HepG2 (cell line): ENCODE data around the gene NAT10. TPM values are rescaled to one million over a fixed set of nuclear protein-coding genes. Genes with fewer than 3 reads are reported as not detected.

ENCODE experiments used
- AKAP8 ChIP-seq: sonication (generic); formaldehyde crosslinking; IDR thresholded peaks from 2 replicates; pipeline ENCODE4 v1.5.1; 2020; ENCODE audit warnings: mild to moderate bottlenecking, missing genetic modification reagents
- GATAD1 ChIP-seq: IDR thresholded peaks from 2 replicates; pipeline ENCODE4 v1.6.1; 2016; ENCODE audit warnings: missing genetic modification reagents, missing compliant biosample characterization
- HDAC6 ChIP-seq: fragments of 200-600 bp; sonication (generic); IDR thresholded peaks from 2 replicates; pipeline ENCODE4 v1.7.0; 2017; ENCODE audit warnings: mild to moderate bottlenecking, antibody characterized with exemption, low read length, low read depth
- KDM6A ChIP-seq: IDR thresholded peaks from 2 replicates; pipeline ENCODE4 v1.6.1; 2016; ENCODE audit warnings: low read depth
- KMT2A ChIP-seq: sonication (generic); formaldehyde crosslinking; IDR thresholded peaks from 2 replicates; pipeline ENCODE4 v1.4.0; 2020; ENCODE audit warnings: missing genetic modification reagents
- MZF1 ChIP-seq: sonication (generic); formaldehyde crosslinking; IDR thresholded peaks from 2 replicates; pipeline ENCODE4 v1.8.1; 2023; ENCODE audit warnings: mild to moderate bottlenecking, missing genetic modification reagents, borderline replicate concordance
- ZEB1 ChIP-seq: IDR thresholded peaks from 2 replicates; pipeline ENCODE4 v1.6.1; 2012; ENCODE audit warnings: mild to moderate bottlenecking, low read depth, inconsistent platforms; ENCODE audit not compliant: insufficient replicate concordance
- ZNF296 ChIP-seq: sonication (generic); formaldehyde crosslinking; conservative IDR thresholded peaks from 2 replicates; pipeline ENCODE4 v1.5.0; 2020; ENCODE audit warnings: mild to moderate bottlenecking, missing genetic modification reagents
- ZSCAN21 ChIP-seq: sonication (generic); formaldehyde crosslinking; IDR thresholded peaks from 2 replicates; pipeline ENCODE4 v1.8.0; 2022; ENCODE audit warnings: mild to moderate bottlenecking, missing genetic modification reagents, moderate library complexity, borderline replicate concordance
- polyA plus RNA-seq, 8 experiments: library from polyadenylated mRNA; depleted of rRNA in 3 of 8; stranded (reverse) in 7 of 8; unstranded in 1 of 8; fragments of >200 nt; fragmentation: Illumina TruSeq in 4 of 8; extraction: Trizol in 4 of 8; gene quantifications; 2 replicates each; pipeline versions ENCODE4 v1.2.1 to v1.2.3, GENCODE V29; 2011 to 2016; ENCODE audit warnings: low read depth in 4 of 8, missing spikeins in 1 of 8, mixed read lengths in 1 of 8; ENCODE audit not compliant: insufficient read depth in 1 of 8
- total RNA-seq, 5 experiments: library from RNA; depleted of rRNA; stranded (reverse); fragments of >200 nt; fragmentation: Illumina TruSeq; extraction: Trizol; gene quantifications; 2 replicates each; pipeline ENCODE4 v1.2.3, GENCODE V29; 2016; ENCODE audit warnings: low read depth in 1 of 5
- TF ChIP-seq, protein P1 (sequence below), 2 experiments: sonication (generic) in 1 of 2; formaldehyde crosslinking in 1 of 2; IDR thresholded peaks; 2 replicates each; pipeline versions ENCODE4 v1.4.0 to v1.6.1; 2016 to 2020; ENCODE audit warnings: borderline replicate concordance in 1 of 2, low read depth in 1 of 2, mild to moderate bottlenecking in 1 of 2, missing genetic modification reagents in 1 of 2
- TF ChIP-seq, protein P2 (sequence below): sonication (generic); formaldehyde crosslinking; IDR thresholded peaks from 2 replicates; pipeline ENCODE4 v1.4.0; 2020; ENCODE audit warnings: mild to moderate bottlenecking, missing genetic modification reagents
- TF ChIP-seq, protein P3 (sequence below): sonication (generic); formaldehyde crosslinking; IDR thresholded peaks from 2 replicates; pipeline ENCODE4 v1.4.0; 2020; ENCODE audit warnings: mild to moderate bottlenecking, low read depth, missing genetic modification reagents

NAT10 gene
- total and polyA plus RNA-seq, 2 of the 13 experiments (the other 11 are each of a cell fraction or from before 2014, with no cell fraction given), result 33.9 to 51.9 TPM

DNA sequence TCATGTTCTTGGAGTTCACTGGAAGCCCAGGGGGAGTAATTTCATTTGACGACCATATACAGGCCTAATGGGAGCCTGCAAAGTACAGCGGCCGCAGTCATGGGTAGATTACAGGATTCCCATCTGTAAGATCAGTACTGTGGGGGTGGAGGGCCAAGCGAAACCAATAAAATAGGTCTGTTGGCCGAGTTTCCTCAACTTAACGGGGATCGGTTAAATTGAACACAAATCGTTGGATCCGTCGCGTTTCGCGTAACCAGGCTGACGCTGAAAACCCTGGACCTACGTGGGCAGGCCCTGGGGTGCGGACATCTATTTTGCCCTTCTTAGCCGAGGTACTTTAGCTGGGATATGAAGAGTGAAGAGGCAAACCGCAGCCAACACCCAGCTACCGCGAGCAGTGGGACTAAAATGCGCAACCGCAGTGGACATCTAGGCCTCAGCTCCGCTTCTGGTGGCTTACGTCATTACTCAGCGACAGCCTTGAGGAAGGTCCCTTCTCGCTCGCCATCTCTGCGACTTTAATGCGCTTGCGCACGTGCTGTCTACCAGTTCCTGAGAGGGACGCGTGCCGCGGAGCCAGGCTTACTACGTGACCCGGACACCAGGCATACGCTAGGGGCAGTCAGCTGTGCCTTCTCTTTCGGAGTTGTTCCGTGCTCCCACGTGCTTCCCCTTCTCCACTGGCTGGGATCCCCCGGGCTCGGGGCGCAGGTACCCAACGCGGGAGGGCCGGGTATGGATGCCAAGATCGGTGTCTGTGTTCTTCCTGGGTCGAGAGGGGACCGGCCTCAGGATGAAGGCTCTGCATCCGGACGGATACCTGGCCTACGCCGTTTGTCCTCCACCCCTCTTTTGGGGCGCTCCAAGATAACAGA is at the start of gene NAT10 (continued):
- TF ChIP-seq, protein P1, sequence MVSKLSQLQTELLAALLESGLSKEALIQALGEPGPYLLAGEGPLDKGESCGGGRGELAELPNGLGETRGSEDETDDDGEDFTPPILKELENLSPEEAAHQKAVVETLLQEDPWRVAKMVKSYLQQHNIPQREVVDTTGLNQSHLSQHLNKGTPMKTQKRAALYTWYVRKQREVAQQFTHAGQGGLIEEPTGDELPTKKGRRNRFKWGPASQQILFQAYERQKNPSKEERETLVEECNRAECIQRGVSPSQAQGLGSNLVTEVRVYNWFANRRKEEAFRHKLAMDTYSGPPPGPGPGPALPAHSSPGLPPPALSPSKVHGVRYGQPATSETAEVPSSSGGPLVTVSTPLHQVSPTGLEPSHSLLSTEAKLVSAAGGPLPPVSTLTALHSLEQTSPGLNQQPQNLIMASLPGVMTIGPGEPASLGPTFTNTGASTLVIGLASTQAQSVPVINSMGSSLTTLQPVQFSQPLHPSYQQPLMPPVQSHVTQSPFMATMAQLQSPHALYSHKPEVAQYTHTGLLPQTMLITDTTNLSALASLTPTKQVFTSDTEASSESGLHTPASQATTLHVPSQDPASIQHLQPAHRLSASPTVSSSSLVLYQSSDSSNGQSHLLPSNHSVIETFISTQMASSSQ (IDR thresholded peaks at IDR 0.05; ENCODE audit: low read depth), result no peak
- TF ChIP-seq, protein P1 (CRISPR knock-in tag; IDR thresholded peaks at IDR 0.05; ENCODE audit: borderline replicate concordance), result peak; percentile 73
- TF ChIP-seq, protein P2, sequence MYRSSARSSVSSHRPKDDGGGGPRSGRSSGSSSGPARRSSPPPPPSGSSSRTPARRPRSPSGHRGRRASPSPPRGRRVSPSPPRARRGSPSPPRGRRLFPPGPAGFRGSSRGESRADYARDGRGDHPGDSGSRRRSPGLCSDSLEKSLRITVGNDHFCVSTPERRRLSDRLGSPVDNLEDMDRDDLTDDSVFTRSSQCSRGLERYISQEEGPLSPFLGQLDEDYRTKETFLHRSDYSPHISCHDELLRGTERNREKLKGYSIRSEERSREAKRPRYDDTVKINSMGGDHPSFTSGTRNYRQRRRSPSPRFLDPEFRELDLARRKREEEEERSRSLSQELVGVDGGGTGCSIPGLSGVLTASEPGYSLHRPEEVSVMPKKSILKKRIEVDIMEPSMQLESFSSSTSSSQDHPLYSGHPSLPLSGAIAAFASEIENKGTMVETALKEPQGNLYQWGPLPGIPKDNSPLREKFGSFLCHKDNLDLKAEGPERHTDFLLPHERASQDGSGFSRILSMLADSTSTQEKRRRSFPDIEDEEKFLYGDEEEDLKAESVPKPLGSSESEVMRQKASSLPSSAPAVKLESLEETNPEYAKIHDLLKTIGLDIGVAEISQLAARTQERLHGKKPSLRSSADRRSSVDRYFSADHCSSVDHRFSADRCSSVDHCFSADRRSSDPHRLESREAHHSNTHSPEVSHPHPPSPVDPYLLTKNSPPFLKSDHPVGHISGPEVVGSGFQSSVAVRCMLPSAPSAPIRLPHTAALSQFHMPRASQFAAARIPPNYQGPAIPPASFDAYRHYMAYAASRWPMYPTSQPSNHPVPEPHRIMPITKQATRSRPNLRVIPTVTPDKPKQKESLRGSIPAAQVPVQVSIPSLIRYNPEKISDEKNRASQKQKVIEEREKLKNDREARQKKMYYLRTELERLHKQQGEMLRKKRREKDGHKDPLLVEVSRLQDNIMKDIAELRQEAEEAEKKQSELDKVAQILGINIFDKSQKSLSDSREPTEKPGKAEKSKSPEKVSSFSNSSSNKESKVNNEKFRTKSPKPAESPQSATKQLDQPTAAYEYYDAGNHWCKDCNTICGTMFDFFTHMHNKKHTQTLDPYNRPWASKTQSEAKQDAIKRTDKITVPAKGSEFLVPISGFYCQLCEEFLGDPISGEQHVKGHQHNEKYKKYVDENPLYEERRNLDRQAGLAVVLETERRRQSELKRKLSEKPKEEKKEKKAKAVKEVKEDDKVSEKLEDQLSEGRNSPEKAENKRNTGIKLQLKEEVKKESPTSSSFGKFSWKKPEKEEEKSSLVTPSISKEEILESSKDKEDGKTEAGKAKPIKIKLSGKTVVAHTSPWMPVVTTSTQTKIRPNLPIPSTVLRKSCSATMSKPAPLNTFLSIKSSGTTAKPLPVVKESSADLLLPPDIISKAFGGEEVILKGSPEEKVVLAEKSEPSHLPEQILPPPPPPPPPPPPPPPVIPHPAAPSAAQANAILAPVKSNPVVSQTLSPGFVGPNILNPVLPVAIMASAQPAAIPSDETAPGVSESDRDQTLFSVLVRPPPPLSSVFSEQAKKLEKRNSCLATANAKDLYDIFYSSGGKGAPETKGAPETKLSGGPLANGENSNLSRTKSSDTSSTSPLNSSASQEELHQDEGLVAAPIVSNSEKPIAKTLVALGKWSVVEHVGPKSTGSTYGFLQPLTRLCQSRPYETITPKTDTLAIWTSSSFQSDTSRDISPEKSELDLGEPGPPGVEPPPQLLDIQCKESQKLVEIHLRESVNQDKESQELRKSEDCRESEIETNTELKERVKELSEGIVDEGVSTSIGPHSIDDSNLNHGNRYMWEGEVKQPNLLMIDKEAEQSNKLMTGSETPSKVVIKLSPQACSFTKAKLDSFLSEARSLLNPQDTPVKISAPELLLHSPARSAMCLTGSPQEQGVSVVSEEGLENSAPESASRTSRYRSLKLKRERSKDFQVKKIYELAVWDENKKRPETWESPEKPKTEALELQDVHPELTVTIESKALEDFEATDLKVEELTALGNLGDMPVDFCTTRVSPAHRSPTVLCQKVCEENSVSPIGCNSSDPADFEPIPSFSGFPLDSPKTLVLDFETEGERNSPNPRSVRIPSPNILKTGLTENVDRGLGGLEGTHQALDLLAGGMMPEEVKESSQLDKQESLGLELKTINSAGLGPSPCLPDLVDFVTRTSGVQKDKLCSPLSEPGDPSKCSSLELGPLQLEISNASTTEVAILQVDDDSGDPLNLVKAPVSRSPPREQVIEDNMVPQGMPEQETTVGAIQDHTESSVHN (CRISPR knock-in tag), result no peak; the same call in none of the 2 replicates
- TF ChIP-seq ZEB1 (peak; percentile 53), AKAP8 (CRISPR knock-in tag) (peak; percentile 85), ZNF296 (CRISPR knock-in tag) (0 out of 2 replicates have a peak, but pooled peaks have one; percentile 20), ZSCAN21 (CRISPR knock-in tag) (peak; percentile 91), GATAD1 (CRISPR knock-in tag) (peak; percentile 100), HDAC6 (no peak), KMT2A (peak; percentile 95), MZF1 (CRISPR knock-in tag) (no peak), KDM6A (CRISPR knock-in tag) (no peak)
- TF ChIP-seq, protein P3, sequence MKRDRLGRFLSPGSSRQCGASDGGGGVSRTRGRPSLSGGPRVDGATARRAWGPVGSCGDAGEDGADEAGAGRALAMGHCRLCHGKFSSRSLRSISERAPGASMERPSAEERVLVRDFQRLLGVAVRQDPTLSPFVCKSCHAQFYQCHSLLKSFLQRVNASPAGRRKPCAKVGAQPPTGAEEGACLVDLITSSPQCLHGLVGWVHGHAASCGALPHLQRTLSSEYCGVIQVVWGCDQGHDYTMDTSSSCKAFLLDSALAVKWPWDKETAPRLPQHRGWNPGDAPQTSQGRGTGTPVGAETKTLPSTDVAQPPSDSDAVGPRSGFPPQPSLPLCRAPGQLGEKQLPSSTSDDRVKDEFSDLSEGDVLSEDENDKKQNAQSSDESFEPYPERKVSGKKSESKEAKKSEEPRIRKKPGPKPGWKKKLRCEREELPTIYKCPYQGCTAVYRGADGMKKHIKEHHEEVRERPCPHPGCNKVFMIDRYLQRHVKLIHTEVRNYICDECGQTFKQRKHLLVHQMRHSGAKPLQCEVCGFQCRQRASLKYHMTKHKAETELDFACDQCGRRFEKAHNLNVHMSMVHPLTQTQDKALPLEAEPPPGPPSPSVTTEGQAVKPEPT (CRISPR knock-in tag), result peak; percentile 35; the same call in 1 of the 2 replicates
